ENCODE data around the gene HIVEP2.

HIVEP2 gene

DNA sequence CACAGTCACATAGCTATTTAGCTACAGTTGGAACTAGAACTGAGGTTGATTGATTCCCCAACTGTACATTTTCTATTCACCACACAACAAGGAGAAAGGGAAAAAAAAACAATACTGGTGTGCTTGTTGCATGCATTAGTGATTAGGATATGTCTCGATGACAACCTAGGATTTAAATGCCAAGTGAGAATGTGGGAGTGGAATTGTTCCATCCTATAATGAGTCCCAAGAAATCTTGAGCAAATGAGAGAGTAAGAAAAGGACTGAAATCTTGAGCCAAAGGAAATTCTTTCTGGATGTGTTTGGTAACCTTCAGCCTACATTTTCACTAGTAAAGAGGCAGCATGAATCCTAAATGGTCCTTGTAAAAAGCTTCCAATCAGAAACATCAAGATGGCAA lies 232.7 kb downstream of the HIVEP2 start:
- no peak overlapping the region for H3K9ac ChIP-seq (ENCODE audit: low read length)
- DNase-seq, result no peak
- H3K79me2 ChIP-seq (ENCODE audit: control insufficient read depth, insufficient read depth, low read length), result no peaks in the 10 kb centered on the region
- no peak overlapping the region for H4K5ac ChIP-seq (ENCODE audit: low read length)
- H3K23ac ChIP-seq (ENCODE audit: low read length), result no peak overlapping the region
- H2BK15ac ChIP-seq (replicated peaks; ENCODE audit: low read depth), result no peak overlapping the region
- H3K27me3 ChIP-seq (ENCODE audit: insufficient read depth, low read length, poor library complexity), result no peaks in the 10 kb centered on the region
- WGBS (ENCODE audit: extremely low coverage, insufficient coverage, low lambda C conversion rate), result no CpG with 5 or more reads among the region's 1 CpG
- H2BK120ac ChIP-seq (ENCODE audit: low read depth, low read length), result no peak overlapping the region
- H3K56ac ChIP-seq (ENCODE audit: low read length), result no peak overlapping the region
- H3K4me2 ChIP-seq (ENCODE audit: low read length), result no peak overlapping the region
- no peak overlapping the region for H3K18ac ChIP-seq (ENCODE audit: low read length)
- no peak overlapping the region for H3K4ac ChIP-seq (ENCODE audit: low read depth, low read length)
- H2BK5ac ChIP-seq (ENCODE audit: low read length), result no peak overlapping the region
- no peaks in the 10 kb centered on the region for H3K36me3 ChIP-seq (ENCODE audit: control insufficient read depth, insufficient read depth, low read length)
- no peak overlapping the region for H2AK5ac ChIP-seq (ENCODE audit: low read length)
- H4K8ac ChIP-seq (ENCODE audit: low read depth, low read length), result no peak overlapping the region
- no peak overlapping the region for H3K4me3 ChIP-seq (ENCODE audit: low read length)
- H3K4me1 ChIP-seq (ENCODE audit: control insufficient read depth, low read depth, low read length), result peaks cover 2% of the 10 kb centered on the region
- no peaks in the 10 kb centered on the region for H3K79me1 ChIP-seq (ENCODE audit: low read length)
- H3K27ac ChIP-seq (ENCODE audit: low read depth, low read length), result no peak overlapping the region

DNA sequence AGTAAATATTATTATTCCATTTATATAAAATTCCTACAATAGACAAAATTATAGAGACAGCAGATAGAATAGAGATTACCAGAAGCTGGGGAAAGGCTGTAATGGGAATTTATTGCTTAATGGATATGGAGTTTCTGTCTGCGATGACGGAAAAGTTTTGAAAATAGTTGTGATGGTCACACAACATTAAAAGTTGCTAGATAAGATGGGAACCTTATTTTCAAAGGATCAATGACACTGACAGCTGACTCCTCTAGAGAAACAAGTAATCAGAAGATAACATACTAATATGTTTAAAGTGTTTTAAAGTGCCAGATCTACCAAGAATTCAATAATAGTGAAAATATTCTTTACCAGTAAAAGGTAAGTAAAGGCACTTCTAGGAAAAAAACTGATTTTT lies 236.3 kb downstream of the HIVEP2 start:
- Histone ChIP-seq H3K56ac (ENCODE audit: low read length) (no peak overlapping the region), H3K4me3 (ENCODE audit: low read length) (no peak overlapping the region), H3K27me3 (ENCODE audit: insufficient read depth, low read length, poor library complexity) (no peaks in the 10 kb centered on the region), H2BK15ac (replicated peaks; ENCODE audit: low read depth) (no peak overlapping the region), H4K5ac (ENCODE audit: low read length) (no peak overlapping the region), H3K79me2 (ENCODE audit: control insufficient read depth, insufficient read depth, low read length) (no peaks in the 10 kb centered on the region), H3K9ac (ENCODE audit: low read length) (no peak overlapping the region), H4K8ac (ENCODE audit: low read depth, low read length) (no peak overlapping the region), H3K4ac (ENCODE audit: low read depth, low read length) (no peak overlapping the region), H2BK5ac (ENCODE audit: low read length) (no peak overlapping the region), H3K36me3 (ENCODE audit: control insufficient read depth, insufficient read depth, low read length) (no peaks in the 10 kb centered on the region), H3K23ac (ENCODE audit: low read length) (no peak overlapping the region), H3K27ac (ENCODE audit: low read depth, low read length) (no peak overlapping the region), H3K79me1 (ENCODE audit: low read length) (no peaks in the 10 kb centered on the region), H3K18ac (ENCODE audit: low read length) (no peak overlapping the region), H3K4me2 (ENCODE audit: low read length) (no peak overlapping the region), H3K4me1 (ENCODE audit: control insufficient read depth, low read depth, low read length) (no peaks in the 10 kb centered on the region), H2AK5ac (ENCODE audit: low read length) (no peak overlapping the region), H2BK120ac (ENCODE audit: low read depth, low read length) (no peak overlapping the region)
- WGBS (ENCODE audit: extremely low coverage, insufficient coverage, low lambda C conversion rate), result 100% methylated on average over 2 of the region's 2 CpGs
- DNase-seq, result no peak

DNA sequence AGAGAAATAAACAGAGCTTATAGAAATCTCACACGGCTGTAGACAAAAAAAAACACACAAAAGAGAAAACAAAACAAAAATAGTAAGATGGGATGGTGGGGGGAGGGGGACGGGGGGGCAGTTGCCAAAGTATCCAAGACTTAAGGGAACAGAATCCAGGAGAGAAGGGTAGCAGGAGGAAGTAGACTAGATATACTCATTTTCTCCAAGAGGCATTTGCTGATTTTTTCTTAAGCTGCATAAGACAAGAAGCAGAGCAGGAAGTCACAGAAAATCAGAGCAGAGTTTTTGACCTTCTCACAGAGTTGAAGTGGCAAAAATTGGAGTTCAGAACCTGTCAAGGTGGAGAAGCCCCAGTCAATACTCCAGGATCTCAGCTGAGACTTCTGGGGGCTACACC lies 237.7 kb downstream of the HIVEP2 start:
- Histone ChIP-seq H3K4me1 (ENCODE audit: control insufficient read depth, low read depth, low read length) (peaks cover 12% of the 10 kb centered on the region), H4K8ac (ENCODE audit: low read depth, low read length) (no peak overlapping the region)
- no CpG with 5 or more reads among the region's 2 CpGs for WGBS (ENCODE audit: extremely low coverage, insufficient coverage, low lambda C conversion rate)

DNA sequence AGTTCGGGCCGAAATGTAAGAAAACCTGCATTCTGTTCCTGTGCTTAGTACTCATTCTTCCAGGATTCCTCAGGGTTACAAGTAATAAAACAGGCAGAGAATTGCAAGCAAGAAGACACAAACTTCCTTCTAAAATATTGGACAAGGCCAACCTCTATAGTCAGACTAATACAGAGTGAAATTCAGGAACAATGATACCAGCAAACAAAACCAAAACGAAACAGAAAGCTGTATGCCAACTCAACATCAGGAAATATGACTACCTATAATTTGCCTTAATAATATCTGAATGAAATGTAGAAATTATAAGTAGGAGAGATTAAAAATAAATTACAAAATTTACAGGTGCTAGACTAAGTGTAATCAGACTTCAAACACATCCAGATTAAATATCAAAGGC lies 238.8 kb downstream of the HIVEP2 start:
- Histone ChIP-seq H3K4me1 (ENCODE audit: control insufficient read depth, low read depth, low read length) (peaks cover 12% of the 10 kb centered on the region), H3K4me2 (ENCODE audit: low read length) (no peak overlapping the region), H3K23ac (ENCODE audit: low read length) (no peak overlapping the region), H3K27me3 (ENCODE audit: insufficient read depth, low read length, poor library complexity) (no peaks in the 10 kb centered on the region), H2BK120ac (ENCODE audit: low read depth, low read length) (no peak overlapping the region), H3K9ac (ENCODE audit: low read length) (no peak overlapping the region), H2AK5ac (ENCODE audit: low read length) (no peak overlapping the region), H3K4ac (ENCODE audit: low read depth, low read length) (no peak overlapping the region), H3K18ac (ENCODE audit: low read length) (no peak overlapping the region), H3K4me3 (ENCODE audit: low read length) (no peak overlapping the region), H3K79me1 (ENCODE audit: low read length) (no peaks in the 10 kb centered on the region), H2BK5ac (ENCODE audit: low read length) (no peak overlapping the region), H3K27ac (ENCODE audit: low read depth, low read length) (no peak overlapping the region), H3K36me3 (ENCODE audit: control insufficient read depth, insufficient read depth, low read length) (no peaks in the 10 kb centered on the region), H4K5ac (ENCODE audit: low read length) (no peak overlapping the region), H4K8ac (ENCODE audit: low read depth, low read length) (no peak overlapping the region), H2BK15ac (replicated peaks; ENCODE audit: low read depth) (no peak overlapping the region), H3K79me2 (ENCODE audit: control insufficient read depth, insufficient read depth, low read length) (no peaks in the 10 kb centered on the region), H3K56ac (ENCODE audit: low read length) (no peak overlapping the region)
- no CpG with 5 or more reads among the region's 3 CpGs for WGBS (ENCODE audit: extremely low coverage, insufficient coverage, low lambda C conversion rate)
- DNase-seq, result no peak

More for the DNA sequence above, 237.7 kb downstream of the HIVEP2 start:
- Histone ChIP-seq H3K27me3 (ENCODE audit: insufficient read depth, low read length, poor library complexity) (no peaks in the 10 kb centered on the region), H3K36me3 (ENCODE audit: control insufficient read depth, insufficient read depth, low read length) (no peaks in the 10 kb centered on the region), H2AK5ac (ENCODE audit: low read length) (no peak overlapping the region), H3K56ac (ENCODE audit: low read length) (no peak overlapping the region), H3K4me3 (ENCODE audit: low read length) (no peak overlapping the region), H3K79me2 (ENCODE audit: control insufficient read depth, insufficient read depth, low read length) (no peaks in the 10 kb centered on the region), H3K23ac (ENCODE audit: low read length) (no peak overlapping the region), H3K27ac (ENCODE audit: low read depth, low read length) (no peak overlapping the region), H3K79me1 (ENCODE audit: low read length) (no peaks in the 10 kb centered on the region), H3K4ac (ENCODE audit: low read depth, low read length) (no peak overlapping the region), H2BK5ac (ENCODE audit: low read length) (no peak overlapping the region), H2BK120ac (ENCODE audit: low read depth, low read length) (no peak overlapping the region), H2BK15ac (replicated peaks; ENCODE audit: low read depth) (no peak overlapping the region), H4K5ac (ENCODE audit: low read length) (no peak overlapping the region), H3K9ac (ENCODE audit: low read length) (no peak overlapping the region), H3K18ac (ENCODE audit: low read length) (no peak overlapping the region), H3K4me2 (ENCODE audit: low read length) (no peak overlapping the region)
- no peak for DNase-seq

DNA sequence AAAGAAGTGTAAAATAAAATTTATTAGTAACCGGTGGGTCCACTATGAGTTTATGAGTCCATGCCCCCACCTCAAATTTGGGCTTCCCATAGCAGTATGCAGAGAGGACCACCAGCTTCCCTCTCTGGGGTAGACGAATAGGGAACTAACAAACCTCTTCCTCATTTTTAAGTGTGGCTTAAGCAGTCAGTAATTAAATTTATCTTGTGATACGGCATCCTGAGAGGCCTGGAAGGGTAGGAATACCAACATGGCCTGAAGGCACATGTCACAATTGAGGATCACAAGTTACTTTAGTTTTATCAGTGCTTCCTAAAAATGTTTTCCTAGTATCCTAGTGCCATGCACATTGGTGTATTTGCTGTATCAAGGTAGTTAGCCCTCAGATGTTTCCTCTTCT lies 239.9 kb downstream of the HIVEP2 start:
- no peaks in the 10 kb centered on the region for H3K27me3 ChIP-seq (ENCODE audit: insufficient read depth, low read length, poor library complexity)
- H2BK5ac ChIP-seq (ENCODE audit: low read length), result no peak overlapping the region
- no peak overlapping the region for H3K27ac ChIP-seq (ENCODE audit: low read depth, low read length)
- H3K4ac ChIP-seq (ENCODE audit: low read depth, low read length), result no peak overlapping the region
- H2BK15ac ChIP-seq (replicated peaks; ENCODE audit: low read depth), result no peak overlapping the region
- no peak for DNase-seq
- no peak overlapping the region for H4K5ac ChIP-seq (ENCODE audit: low read length)
- H3K18ac ChIP-seq (ENCODE audit: low read length), result no peak overlapping the region
- no peak overlapping the region for H3K9ac ChIP-seq (ENCODE audit: low read length)
- H3K56ac ChIP-seq (ENCODE audit: low read length), result no peak overlapping the region
- H3K4me1 ChIP-seq (ENCODE audit: control insufficient read depth, low read depth, low read length), result peaks cover 12% of the 10 kb centered on the region
- H3K36me3 ChIP-seq (ENCODE audit: control insufficient read depth, insufficient read depth, low read length), result no peaks in the 10 kb centered on the region
- no CpG with 5 or more reads among the region's 3 CpGs for WGBS (ENCODE audit: extremely low coverage, insufficient coverage, low lambda C conversion rate)
- no peak overlapping the region for H3K4me2 ChIP-seq (ENCODE audit: low read length)
- no peak overlapping the region for H3K23ac ChIP-seq (ENCODE audit: low read length)
- H3K4me3 ChIP-seq (ENCODE audit: low read length), result no peak overlapping the region
- no peak overlapping the region for H4K8ac ChIP-seq (ENCODE audit: low read depth, low read length)
- H3K79me2 ChIP-seq (ENCODE audit: control insufficient read depth, insufficient read depth, low read length), result no peaks in the 10 kb centered on the region
- no peak overlapping the region for H2BK120ac ChIP-seq (ENCODE audit: low read depth, low read length)
- H3K79me1 ChIP-seq (ENCODE audit: low read length), result no peaks in the 10 kb centered on the region
- no peak overlapping the region for H2AK5ac ChIP-seq (ENCODE audit: low read length)
